DLD1 (cell line): ENCODE data around the gene HLA-DOB.

Source experiments
- in situ Hi-C: cut with HindIII; loops from 2 replicates; pipeline ENCODE4 v1.10.0; 2017; ENCODE audit warnings: low sequenced_read_pairs

HLA-DOB gene

DNA sequence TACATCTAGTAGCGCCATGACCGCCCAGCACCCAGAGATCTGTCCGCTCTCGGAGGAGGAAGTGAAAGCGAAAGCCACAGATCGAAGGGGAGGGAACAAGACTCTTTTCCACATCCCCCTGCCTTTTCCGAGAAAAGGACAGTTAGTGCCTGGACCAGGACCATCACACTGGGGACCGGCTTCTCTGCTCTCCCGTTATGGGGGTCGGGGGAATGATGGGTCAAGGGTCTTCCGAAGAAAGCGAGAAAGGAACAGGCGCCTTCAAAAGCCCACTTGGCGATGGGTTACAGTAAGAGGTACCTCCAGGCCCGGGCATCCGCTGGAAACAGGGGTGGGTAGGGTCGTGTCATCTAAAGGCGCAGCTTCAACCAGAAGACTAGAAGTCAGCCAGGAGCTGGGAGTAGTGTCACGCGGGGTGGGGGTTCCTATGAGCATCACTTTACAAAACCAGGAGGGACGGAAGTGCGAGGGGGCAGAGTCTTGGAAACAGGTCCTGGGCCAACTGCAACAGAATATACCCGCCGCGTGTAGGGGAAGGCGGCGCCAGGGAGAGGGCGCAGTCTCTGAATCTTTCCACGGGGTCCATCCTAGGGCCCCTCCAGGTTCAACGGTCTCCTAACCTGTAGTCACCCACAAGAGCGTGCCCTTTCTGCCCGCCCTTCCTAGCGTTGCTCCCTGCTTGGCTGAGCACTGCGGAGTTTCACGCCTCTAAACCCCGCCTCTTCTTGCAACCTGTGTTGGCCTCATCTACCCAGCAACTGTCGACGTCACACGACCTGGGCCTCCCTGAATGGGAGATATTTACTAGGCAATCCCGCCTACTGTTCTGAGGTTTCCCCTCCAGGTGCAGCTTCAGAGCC lies 27.4 kb upstream of the HLA-DOB start, which contains the start of gene PSMB8:
Gene PSMB8, minus strand, starts transcription at position 69 of the 860 bp plus-strand sequence. Its CDS starts 51 bp downstream, at position 18.
- in situ Hi-C loops, result loop anchor here (5.0 kb wide), 1 partner anchor 77 kb away; no protein-coding TSS in a partner anchor

DNA sequence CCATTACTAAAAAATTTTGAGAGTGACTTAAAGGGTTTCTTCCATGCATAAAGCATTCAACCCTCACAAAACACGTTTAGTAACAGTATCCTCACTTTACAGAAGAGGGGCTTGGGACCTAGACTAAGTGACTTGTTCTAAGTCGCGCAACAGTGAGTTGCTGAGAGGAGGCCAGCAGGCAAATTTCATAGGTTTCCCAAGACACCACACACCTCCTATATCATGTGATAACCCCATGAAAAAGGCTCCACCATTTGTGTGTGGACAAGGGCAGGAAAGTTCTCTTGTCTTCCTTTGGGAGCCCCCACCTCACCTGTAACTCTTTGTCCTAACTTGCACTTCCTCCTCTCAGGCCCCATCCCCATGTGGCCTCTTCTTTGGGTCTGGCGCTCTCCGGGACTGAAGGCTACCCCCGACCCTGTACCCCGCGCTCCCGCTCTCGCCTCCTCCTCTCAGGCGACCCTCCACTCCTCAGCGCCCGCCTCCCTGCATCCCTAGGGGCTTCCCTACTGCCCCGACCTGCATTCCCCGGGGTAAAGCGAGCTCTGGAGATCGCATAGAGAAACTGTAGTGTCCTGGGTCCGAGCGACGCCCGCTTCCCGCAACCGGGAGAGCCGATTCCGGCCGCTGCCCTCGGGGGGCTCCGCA lies 26.7 kb upstream of the HLA-DOB start:
- in situ Hi-C loops, result loop anchor here (5.0 kb wide), 1 partner anchor 76 kb away; no protein-coding TSS in a partner anchor

DNA sequence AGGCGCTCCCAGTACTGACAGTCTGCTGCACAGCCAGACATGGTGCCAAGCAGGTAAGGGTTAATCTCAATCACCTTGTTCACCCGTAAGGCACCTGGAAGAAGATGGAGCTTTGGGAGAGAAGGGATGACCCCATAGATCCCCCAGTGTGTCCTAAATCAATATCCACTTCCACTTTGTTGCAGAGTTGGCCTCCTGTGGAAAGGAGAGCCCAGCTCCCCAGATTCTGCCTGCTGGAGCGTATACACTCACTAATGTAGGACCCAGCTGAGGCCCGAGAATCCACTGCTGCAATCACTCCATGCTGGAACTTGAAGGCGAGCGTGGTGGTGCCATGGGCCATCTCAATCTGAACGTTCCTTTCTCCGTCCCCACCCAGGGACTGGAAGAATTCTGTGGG lies 25.9 kb upstream of the HLA-DOB start:
- in situ Hi-C loops, result loop anchor here (5.0 kb wide), 1 partner anchor 75 kb away; no protein-coding TSS in a partner anchor

DNA sequence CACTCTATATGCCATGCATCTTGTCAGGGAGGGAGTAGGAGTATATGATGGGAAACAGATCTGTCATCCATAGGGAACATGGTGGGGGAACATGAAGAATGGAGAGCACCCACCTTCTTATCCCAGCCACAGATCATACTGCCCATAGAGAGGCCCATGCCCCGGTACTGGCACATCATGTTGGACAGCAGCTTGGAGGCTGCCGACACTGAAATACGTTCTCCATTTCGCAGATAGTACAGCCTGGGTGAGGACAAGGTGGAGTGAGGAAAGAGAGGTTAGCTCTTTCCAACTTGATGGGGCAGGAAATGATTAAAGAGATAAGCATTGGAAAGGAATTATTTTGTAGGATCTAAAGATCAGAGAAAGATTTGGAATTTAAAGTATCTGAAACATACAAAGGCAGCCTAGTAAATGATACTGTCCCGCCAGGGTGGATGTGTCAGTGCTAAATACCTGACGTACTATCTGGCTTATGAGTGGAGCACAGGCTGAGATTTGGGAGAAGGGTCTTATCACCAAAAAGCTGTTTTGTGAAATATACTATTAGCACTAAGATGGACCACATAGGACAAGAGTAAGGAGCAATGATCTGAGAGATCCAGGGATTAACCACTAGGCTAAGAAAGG lies 25.3 kb upstream of the HLA-DOB start:
- in situ Hi-C loops, result loop anchor here (5.0 kb wide), 1 partner anchor 75 kb away; no protein-coding TSS in a partner anchor

DNA sequence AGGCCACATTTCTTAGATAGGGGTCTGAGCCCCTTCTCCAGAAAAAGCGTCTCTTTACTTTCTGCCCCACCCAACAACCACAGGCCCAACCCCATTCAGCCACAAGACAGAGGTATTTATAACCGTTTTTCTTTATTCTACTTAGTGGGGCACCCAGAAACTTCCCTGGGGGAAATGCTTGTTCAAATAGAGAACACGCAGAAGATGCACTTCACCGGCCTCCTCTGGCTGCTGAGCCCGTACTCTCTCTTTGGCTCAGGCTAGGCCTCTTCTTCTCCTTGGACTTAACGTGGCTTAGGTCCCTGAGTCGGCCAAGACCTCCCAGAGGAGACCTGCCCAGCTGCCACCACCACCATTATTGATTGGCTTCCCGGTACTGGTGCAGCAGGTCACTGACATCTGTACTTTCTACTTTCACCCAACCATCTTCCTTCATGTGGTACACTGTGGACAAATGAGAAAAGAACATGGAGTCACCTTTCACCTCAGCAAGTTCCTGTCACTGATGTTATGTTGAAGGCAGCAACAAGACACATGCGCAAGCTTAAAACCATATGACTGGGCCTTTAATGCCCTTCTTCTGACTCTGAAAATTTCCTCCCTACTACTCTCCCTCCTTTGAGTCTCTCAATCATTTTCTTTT lies 23.9 kb upstream of the HLA-DOB start:
- in situ Hi-C loops, result loop anchor here (5.0 kb wide), 1 partner anchor 73 kb away; no protein-coding TSS in a partner anchor

DNA sequence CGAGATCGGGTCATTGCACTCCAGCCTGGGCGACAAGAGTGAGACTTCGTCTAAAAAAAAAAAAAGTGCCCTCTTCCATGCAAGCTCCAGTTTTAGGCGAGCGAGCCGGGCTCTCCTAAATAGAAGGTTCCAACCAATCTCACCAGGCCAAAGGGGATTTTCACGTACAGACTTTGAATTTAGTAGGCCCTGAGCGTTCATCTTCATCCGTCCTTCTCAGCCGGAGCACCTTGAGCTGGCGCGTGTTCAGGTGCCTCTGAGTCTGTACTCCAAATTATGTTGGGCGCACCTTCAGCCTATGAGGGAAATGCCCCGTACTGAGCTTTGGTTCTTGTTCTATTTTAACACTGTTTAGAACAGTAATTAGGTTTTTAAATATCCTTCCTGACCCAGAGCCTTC lies 22.6 kb upstream of the HLA-DOB start:
- in situ Hi-C loops, result no loop called here

DNA sequence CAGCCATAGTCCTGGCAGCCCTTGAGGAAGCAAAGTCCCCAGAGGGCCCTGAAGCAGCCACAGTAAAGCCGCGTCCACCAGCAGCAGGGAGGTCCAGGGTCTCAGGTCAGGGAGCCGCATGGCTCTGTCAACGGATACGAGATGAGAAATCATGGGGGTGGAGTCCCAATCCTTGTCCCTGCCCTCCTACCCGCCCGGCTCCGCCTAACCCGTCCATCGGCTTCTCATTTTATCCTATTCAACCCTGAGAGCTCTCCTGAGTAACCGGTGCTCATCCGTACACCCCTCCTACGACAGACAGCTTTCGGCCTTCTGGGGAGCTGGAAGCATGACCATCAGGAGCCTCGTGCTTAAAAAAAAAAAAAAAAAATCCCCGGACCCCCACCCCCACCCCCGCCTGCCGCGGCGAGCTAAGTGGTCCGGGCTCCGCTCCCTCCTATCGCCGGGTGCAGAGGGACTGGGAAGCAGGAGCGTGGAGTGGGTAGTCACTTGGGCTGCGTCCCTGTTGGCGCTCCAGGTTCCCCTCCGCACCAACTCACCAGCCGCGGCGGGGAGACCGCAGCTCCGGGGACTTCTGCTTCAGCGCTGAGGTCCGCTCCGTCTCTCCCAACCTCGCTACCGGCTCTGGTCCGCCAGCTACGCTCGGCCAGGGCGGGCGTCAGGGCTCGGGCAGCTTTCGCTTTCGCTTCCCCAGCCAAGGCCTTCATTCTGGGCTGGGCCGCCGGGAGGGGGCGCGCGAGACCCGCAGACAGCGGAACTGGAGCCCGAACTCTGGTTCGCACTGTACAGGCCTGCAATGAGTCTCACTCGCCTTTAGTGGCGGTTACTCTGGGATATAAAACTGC lies 21.5 kb upstream of the HLA-DOB start, which contains the start of gene TAP2:
Gene TAP2, minus strand, starts transcription at position 626 of the 845 bp plus-strand sequence. Its CDS starts 506 bp downstream, at position 120.
- in situ Hi-C loops, result no loop called here

DNA sequence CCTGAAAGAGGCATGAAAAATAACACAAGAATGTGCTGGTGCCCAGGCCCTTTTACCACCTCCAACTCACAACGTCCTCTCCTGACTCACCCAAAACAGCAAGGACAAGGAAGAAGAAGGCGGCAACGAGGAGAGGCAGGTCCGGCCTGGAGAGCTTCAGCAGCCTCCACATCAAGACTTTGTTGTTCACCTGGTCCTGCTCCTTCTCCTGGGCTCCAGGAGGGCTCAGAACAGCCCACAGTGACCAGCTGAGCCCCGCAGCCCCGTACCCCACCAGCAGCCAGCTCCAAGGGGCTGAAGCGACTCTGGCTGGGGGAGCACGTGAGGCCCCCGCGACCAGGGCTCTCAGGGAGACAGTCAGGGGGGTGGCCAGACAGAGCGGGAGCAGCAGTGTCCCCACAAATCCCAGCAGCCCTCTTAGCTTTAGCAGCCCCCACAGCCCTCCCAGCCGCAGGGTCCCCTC lies 20.9 kb upstream of the HLA-DOB start:
- in situ Hi-C loops, result no loop called here

DNA sequence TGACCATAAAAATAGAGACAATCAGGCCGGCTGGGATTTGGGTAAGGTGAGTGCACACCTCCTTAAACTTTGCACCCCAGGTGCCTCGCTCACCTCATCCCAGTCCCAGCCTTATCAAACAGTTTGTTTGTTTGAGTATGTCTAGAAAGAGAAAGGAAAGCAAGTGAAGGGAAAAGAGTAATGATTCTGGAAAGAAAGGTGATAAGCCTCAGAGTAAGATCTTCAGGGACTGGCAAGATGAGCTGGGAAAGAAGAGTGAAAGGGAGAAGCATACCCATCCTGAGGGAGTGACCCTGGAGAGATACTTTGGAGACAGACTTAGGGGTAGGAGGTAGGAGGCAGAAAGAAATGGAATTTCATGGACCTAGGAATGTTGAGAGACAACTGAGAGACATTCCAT lies 20.1 kb upstream of the HLA-DOB start:
- in situ Hi-C loops, result no loop called here

DNA sequence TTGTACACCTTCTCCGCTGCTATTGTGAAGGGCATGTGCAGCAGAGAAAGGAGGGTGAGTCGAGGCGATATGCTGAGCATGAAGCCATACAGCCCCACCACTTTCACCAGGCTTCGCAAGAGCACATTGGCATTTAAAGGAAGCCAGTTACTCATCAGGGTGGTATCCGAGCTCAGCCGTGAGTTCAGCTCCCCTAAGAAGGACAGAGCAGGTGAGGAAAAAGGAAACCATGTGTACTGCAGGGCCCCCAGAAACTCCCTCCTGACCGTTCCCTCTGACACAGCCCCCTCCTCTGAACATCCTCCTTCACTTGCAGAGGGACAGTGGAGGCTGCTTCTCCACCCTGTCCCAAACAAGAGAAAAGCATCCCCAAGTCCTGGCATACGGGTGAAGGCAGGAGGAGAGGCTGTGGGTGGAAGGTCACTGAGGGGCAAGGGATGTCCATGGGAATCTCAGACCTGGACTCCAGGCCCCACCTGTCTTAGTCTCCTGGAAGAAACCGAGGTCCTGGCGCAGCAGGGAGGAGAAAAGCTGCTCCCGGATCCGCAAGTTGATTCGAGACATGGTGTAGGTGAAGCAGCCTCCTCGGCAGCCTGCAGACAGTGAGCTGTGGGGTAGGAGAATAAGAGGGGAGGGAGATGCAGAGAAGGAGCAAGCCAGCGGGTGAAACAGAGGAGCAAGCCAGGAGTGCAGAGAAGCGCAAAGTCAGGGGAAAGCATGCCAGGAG lies 18.5 kb upstream of the HLA-DOB start:
- in situ Hi-C loops, result no loop called here

DNA sequence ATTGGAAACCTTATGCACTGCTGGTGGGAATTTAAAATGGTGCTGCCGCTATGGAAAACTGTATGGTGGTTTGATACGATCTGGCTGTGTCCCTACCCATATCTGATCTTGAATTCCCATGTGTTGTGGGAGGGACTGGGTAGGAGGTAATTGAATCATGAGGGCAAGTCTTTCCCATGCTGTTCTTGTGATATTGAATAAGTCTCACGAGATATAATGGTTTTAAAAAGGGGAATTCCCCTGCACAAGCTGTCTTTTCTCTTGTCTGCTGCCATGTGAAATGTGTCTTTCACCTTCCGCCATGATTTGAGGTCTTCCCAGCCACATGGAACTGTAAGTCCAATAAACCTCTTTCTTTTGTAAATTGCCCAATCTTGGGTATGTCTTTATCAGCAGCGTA lies 16.9 kb upstream of the HLA-DOB start:
- in situ Hi-C loops, result no loop called here

DNA sequence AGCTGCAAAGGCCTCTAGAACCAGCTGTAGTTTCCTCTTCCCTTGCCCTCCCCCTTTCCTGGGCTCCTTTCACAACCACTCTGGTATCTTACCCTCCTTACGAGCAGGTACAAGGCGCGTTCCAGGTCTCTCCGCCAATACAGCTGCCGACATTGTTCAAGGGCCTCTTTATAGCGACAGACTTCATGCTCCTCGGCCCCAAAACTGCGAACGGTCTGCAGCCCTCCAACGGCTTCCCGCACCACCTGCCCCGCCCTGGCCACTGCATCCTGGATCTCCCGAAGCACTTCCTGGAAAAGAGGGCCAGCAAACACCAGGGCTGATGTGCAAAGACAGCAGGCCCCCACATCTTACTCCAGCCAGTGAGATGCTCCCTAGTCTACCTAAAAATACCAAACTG lies 15.7 kb upstream of the HLA-DOB start:
- in situ Hi-C loops, result no loop called here

DNA sequence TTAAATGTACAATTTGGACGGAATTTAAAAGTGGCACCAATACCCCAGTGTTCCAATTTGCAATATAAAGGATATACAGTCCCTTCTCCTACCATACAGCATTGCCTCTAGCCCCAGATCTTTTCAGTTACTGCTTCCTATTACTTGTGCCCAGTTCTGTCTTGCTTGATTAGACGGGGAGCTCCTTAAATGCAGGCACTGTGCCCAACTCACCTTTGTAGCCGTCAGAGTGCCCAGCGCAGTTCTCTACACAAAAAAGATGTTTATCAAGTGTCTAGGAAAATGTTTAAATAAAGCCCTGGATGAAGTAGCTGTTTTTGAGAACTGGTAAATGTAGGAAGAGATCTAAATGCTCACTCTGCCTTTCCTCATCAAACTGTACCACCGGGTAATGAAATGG lies 14.1 kb upstream of the HLA-DOB start:
- in situ Hi-C loops, result no loop called here

DNA sequence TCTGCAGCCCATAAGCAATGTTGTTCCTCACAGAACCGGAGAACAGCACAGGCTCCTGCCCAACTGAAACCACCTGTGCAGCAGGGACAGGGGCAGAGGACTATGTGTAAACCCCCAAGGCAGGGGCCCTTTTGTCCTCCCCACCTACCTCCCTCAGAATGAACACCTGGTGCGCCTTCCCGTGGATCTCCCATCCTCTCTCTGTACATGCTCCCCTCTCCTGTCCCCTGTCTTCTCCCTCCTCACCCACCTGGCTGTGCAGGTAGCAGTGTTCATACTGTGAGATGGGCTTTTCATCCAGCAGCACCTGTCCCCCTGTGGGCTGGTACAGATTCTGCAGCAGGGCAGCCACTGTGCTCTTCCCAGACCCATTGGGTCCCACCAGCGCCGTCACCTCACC lies 13.2 kb upstream of the HLA-DOB start:
- in situ Hi-C loops, result no loop called here

DNA sequence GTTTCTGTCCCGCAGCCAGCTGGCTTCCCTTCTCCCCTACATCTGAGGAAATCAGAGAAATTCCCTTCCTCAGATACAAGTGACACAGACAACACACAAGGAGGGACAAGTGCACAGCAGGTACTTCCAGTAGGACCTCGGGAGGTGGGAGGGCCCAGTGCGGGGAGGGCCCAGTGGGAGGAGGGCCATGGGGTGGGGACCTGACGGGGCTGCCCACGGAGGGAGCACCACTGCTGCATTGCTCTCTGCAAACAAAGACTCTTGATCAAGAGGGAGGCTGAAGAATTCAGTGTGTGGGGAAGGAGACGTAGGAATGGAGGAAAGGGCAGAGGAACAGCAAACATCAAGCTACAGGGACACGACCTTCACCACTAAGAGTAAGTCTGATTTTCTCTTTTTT lies 12.7 kb upstream of the HLA-DOB start:
- in situ Hi-C loops, result no loop called here

DNA sequence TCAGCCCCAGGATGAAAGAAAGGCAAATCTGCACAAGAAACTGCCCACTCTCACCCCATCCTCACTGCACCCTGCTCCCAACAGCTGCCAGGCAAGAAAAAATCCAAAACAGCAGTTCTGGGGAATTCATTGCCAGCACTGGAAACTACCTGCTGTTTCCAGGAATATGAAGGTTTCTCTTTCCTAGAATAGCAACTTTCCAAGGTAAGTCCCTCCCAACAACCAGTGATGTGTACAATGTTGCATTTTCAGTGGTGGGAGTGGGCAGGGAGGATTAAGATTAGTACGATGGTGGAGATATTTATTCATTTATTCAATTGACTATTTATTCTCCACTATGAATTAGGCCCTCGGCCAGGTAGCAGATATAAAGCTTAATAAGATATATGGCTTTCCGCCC lies 10.2 kb upstream of the HLA-DOB start:
- in situ Hi-C loops, result no loop called here

DNA sequence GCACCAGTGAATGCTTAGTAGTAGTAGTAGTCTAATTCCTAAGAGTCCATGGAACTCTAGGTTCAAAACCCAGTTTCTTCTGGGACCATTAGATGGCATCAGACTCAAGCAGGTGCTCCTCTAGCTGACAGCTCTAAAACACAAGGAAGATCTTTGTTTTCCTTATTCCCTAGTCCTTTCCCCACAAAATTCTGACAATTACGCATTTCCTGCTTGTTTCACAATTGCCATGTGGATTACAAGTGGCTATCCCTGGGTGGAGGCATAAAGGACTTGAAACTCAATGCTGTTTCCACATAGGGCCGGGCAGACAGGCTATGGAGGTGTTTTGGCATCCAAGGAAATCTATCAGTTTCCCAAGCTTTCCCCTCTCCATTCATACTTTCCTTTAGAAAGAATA lies 9.2 kb upstream of the HLA-DOB start:
- in situ Hi-C loops, result no loop called here

DNA sequence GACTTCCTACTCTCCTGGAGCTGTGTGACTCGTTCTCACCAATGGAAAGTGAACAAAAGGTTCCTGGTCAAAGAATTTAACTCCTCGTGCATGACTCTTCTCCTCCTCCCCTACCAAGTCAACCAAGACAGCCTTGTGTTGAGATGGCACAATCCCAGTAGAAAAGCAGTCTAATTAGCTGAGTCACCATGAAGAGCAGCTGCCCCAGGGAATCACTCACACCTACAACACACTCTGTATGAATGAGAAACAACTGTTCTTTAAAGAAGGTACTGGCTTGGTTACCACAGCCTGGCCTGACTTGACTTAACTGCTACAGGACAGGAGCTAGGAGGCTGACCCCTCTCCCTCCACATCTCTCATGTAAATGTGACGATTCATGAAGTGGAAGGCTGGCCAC lies 2.9 kb upstream of the HLA-DOB start:
- in situ Hi-C loops, result no loop called here

DNA sequence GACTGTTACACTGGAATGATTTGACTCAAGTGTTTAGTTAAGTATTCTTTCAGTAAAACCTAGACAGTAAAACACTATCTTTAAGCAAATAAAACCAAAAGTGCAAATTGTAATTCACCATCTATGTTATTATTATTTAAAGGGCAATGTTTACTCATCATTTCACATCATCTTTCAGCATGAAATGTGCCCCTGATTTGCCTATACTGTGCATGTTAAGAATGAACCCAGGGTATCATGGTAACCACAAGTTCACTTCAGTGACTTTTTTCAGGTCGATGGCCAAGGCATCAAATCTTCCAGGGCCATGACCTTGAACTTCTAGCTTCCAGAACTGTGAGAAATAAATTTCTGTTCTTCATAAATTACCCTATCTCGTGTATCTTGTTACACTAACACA lies 2.1 kb upstream of the HLA-DOB start:
- in situ Hi-C loops, result no loop called here
